PFSK-1 (cell line): Measurements from ENCODE around the gene STARD3.

Experiments
- POLR2AphosphoS5 ChIP-seq: IDR thresholded peaks from 2 replicates; pipeline ENCODE4 v1.6.1; 2012; ENCODE audit warnings: low read depth, mild to moderate bottlenecking, control low read depth, low read length, moderate library complexity
- SIN3A ChIP-seq: IDR thresholded peaks from 2 replicates; pipeline ENCODE4 v1.6.1; 2012; ENCODE audit warnings: mild to moderate bottlenecking, low read length, moderate library complexity, borderline replicate concordance; ENCODE audit not compliant: insufficient read depth
- TF ChIP-seq, protein P1 (sequence below), 2 experiments: IDR thresholded peaks; 2 replicates each; pipeline versions ENCODE4 v1.6.1 to v1.8.0; 2011 to 2012; ENCODE audit warnings: low read depth in 2 of 2, low read length in 2 of 2, control low read depth in 1 of 2, inconsistent platforms in 1 of 2, mild to moderate bottlenecking in 1 of 2, moderate library complexity in 1 of 2; ENCODE audit not compliant: insufficient read depth in 1 of 2

DNA sequence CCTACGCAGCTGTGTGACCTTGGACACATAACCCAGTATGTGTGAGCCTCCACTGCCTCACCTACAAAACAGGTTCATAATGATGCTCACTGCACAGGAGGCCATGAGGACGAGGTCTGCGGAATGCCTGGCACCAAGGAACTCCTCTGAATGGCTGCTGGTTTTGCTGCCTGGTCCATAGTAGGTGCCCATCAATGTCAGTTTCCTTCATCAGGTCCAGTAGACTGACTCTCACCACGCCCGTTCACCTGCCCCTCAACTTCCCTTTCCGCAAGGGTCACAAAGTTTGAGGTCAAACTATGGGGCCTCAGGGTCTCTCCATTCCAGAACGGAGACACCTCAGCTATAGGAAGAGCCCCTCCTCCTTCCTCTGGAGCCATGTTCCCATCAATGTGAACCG is 40.1 kb downstream of the STARD3 start:
- TF ChIP-seq SIN3A: no peak
- TF ChIP-seq, protein P1, sequence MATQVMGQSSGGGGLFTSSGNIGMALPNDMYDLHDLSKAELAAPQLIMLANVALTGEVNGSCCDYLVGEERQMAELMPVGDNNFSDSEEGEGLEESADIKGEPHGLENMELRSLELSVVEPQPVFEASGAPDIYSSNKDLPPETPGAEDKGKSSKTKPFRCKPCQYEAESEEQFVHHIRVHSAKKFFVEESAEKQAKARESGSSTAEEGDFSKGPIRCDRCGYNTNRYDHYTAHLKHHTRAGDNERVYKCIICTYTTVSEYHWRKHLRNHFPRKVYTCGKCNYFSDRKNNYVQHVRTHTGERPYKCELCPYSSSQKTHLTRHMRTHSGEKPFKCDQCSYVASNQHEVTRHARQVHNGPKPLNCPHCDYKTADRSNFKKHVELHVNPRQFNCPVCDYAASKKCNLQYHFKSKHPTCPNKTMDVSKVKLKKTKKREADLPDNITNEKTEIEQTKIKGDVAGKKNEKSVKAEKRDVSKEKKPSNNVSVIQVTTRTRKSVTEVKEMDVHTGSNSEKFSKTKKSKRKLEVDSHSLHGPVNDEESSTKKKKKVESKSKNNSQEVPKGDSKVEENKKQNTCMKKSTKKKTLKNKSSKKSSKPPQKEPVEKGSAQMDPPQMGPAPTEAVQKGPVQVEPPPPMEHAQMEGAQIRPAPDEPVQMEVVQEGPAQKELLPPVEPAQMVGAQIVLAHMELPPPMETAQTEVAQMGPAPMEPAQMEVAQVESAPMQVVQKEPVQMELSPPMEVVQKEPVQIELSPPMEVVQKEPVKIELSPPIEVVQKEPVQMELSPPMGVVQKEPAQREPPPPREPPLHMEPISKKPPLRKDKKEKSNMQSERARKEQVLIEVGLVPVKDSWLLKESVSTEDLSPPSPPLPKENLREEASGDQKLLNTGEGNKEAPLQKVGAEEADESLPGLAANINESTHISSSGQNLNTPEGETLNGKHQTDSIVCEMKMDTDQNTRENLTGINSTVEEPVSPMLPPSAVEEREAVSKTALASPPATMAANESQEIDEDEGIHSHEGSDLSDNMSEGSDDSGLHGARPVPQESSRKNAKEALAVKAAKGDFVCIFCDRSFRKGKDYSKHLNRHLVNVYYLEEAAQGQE (IDR thresholded peaks at IDR 0.05; ENCODE audit: insufficient read depth in 1 of 2, low read depth in 2 of 2, low read length in 2 of 2): no peak
- TF ChIP-seq POLR2AphosphoS5: no peak
